H9 (cell line): ENCODE results near the gene GRB10. TPM values are rescaled to one million over a fixed set of nuclear protein-coding genes. Genes with fewer than 3 reads are reported as not detected.
A peak's percentile ranks its signal among the peaks of the same experiment; 100 is the strongest.

Experiments used
- DNase-seq: peaks from one replicate; pipeline ENCODE4 v3.0.0-alpha.2; 2017
- H2AFZ ChIP-seq: one replicate; pipeline ENCODE4 v1.6.1; 2013; ENCODE audit warnings: mild to moderate bottlenecking, low read length, control low read depth, moderate library complexity
- H2AK5ac ChIP-seq: 2 replicates; pipeline ENCODE4 v1.6.1; 2013; ENCODE audit warnings: low read length, control low read depth, mixed read lengths; ENCODE audit not compliant: insufficient read length
- H2BK120ac ChIP-seq: one replicate; pipeline ENCODE4 v1.6.1; 2013; ENCODE audit warnings: low read depth, mild to moderate bottlenecking, low read length, control low read depth, inconsistent platforms; ENCODE audit not compliant: poor library complexity, severe bottlenecking
- H2BK12ac ChIP-seq: 2 replicates; pipeline ENCODE4 v1.6.1; 2013; ENCODE audit warnings: low read length, control low read depth, mixed read lengths, low read depth; ENCODE audit not compliant: insufficient read length
- H2BK15ac ChIP-seq: 2 replicates; pipeline ENCODE4 v1.6.1; 2013; ENCODE audit warnings: low read depth, low read length, control low read depth
- H2BK20ac ChIP-seq: one replicate; pipeline ENCODE4 v1.6.1; 2013; ENCODE audit warnings: low read depth, mild to moderate bottlenecking, low read length, control low read depth, inconsistent platforms; ENCODE audit not compliant: poor library complexity, severe bottlenecking
- H2BK5ac ChIP-seq: 2 replicates; pipeline ENCODE4 v1.6.1; 2013; ENCODE audit warnings: low read length, control low read depth, mixed read lengths; ENCODE audit not compliant: insufficient read length
- H3K14ac ChIP-seq: 2 replicates; pipeline ENCODE4 v1.6.1; 2013; ENCODE audit warnings: low read length, control low read depth; ENCODE audit not compliant: insufficient read depth
- H3K18ac ChIP-seq: 2 replicates; pipeline ENCODE4 v1.6.1; 2013; ENCODE audit warnings: low read depth, mild to moderate bottlenecking, mixed read lengths, low read length, control low read depth; ENCODE audit not compliant: insufficient read length
- H3K23ac ChIP-seq: 2 replicates; pipeline ENCODE4 v1.6.1; 2013; ENCODE audit warnings: low read length, control low read depth, mixed read lengths, low read depth; ENCODE audit not compliant: insufficient read length
- H3K23me2 ChIP-seq: 2 replicates; pipeline ENCODE4 v1.6.1; 2013; ENCODE audit warnings: low read depth, mild to moderate bottlenecking, mixed read lengths, low read length, control low read depth; ENCODE audit not compliant: insufficient read length, poor library complexity, severe bottlenecking
- H3K27ac ChIP-seq: 2 replicates; pipeline ENCODE4 v1.5.1; 2013; ENCODE audit warnings: low read length, control low read depth, mixed read lengths, low read depth; ENCODE audit not compliant: insufficient read length
- H3K27me3 ChIP-seq: 2 replicates; pipeline ENCODE4 v1.6.1; 2013; ENCODE audit warnings: low read length, control low read depth, inconsistent platforms; ENCODE audit not compliant: insufficient read depth
- H3K4ac ChIP-seq: 2 replicates; pipeline ENCODE4 v1.6.1; 2013; ENCODE audit warnings: low read depth, mild to moderate bottlenecking, control low read depth, inconsistent platforms, low read length, moderate library complexity
- H3K4me1 ChIP-seq: 2 replicates; pipeline ENCODE4 v1.6.1; 2013; ENCODE audit warnings: low read length, control low read depth, inconsistent platforms; ENCODE audit not compliant: insufficient read depth
- H3K4me2 ChIP-seq: 2 replicates; pipeline ENCODE4 v1.6.1; 2013; ENCODE audit warnings: low read length, control low read depth, mixed read lengths; ENCODE audit not compliant: insufficient read length, insufficient read depth
- H3K56ac ChIP-seq: 2 replicates; pipeline ENCODE4 v1.6.1; 2013; ENCODE audit warnings: low read depth, mild to moderate bottlenecking, mixed read lengths, low read length, control low read depth; ENCODE audit not compliant: insufficient read length
- H3K79me1 ChIP-seq: 2 replicates; pipeline ENCODE4 v1.6.1; 2013; ENCODE audit warnings: low read depth, mild to moderate bottlenecking, moderate library complexity, low read length, control low read depth, inconsistent platforms; ENCODE audit not compliant: insufficient read depth, poor library complexity, severe bottlenecking
- H3K79me2 ChIP-seq: 2 replicates; pipeline ENCODE4 v1.6.1; 2013; ENCODE audit warnings: low read length, control low read depth, inconsistent platforms; ENCODE audit not compliant: insufficient read depth
- H3K9ac ChIP-seq: 2 replicates; pipeline ENCODE4 v1.6.1; 2013; ENCODE audit warnings: low read length, control low read depth, mixed read lengths; ENCODE audit not compliant: insufficient read length; ENCODE audit errors: extremely low read depth
- H3K9me3 ChIP-seq: one replicate; pipeline ENCODE4 v1.6.1; 2013; ENCODE audit warnings: low read depth, low read length, inconsistent platforms; ENCODE audit not compliant: control insufficient read depth
- H3T11ph ChIP-seq: one replicate; pipeline ENCODE4 v1.6.1; 2013; ENCODE audit warnings: mild to moderate bottlenecking, low read length, control low read depth, inconsistent platforms
- H4K20me1 ChIP-seq: one replicate; pipeline ENCODE4 v1.6.1; 2013; ENCODE audit not compliant: control insufficient read depth, insufficient read length, insufficient read depth
- H4K5ac ChIP-seq: 2 replicates; pipeline ENCODE4 v1.6.1; 2013; ENCODE audit warnings: low read depth, mild to moderate bottlenecking, mixed read lengths, low read length, control low read depth; ENCODE audit not compliant: insufficient read length
- H4K8ac ChIP-seq: replicated peaks from 2 replicates; pipeline ENCODE4 v1.6.1; 2013; ENCODE audit warnings: low read length, control low read depth, mixed read lengths, low read depth; ENCODE audit not compliant: insufficient read length
- H4K91ac ChIP-seq: 2 replicates; pipeline ENCODE4 v1.6.1; 2013; ENCODE audit warnings: low read depth, mild to moderate bottlenecking, moderate library complexity, mixed read lengths, low read length, control low read depth; ENCODE audit not compliant: insufficient read length
- H3K27ac Mint-ChIP-seq, 3 experiments: 2 replicates in 2 of 3; 3 replicates in 1 of 3; pipeline ENCODE4 v1.8.0; 2020 to 2021; ENCODE audit warnings: mixed read lengths in 3 of 3, mild to moderate bottlenecking in 1 of 3, moderate library complexity in 1 of 3
- H3K27me3 Mint-ChIP-seq: 2 replicates; pipeline ENCODE4 v1.8.0; 2021; ENCODE audit warnings: low read depth, mild to moderate bottlenecking, moderate library complexity, mixed read lengths
- H3K36me3 Mint-ChIP-seq, 3 experiments: 2 replicates in 2 of 3; 3 replicates in 1 of 3; pipeline ENCODE4 v1.8.0; 2020 to 2021; ENCODE audit warnings: low read depth in 3 of 3, mixed read lengths in 3 of 3; ENCODE audit not compliant: insufficient read depth in 1 of 3
- H3K4me1 Mint-ChIP-seq, 2 experiments: 2 replicates each; pipeline ENCODE4 v1.8.0; 2020; ENCODE audit warnings: mixed read lengths in 2 of 2
- H3K4me3 Mint-ChIP-seq, 2 experiments: 2 replicates in 1 of 2; 3 replicates in 1 of 2; pipeline ENCODE4 v1.8.0; 2020 to 2021; ENCODE audit warnings: mild to moderate bottlenecking in 2 of 2, mixed read lengths in 2 of 2, moderate library complexity in 1 of 2
- H3K9me3 Mint-ChIP-seq, 2 experiments: 2 replicates in 1 of 2; 3 replicates in 1 of 2; pipeline ENCODE4 v1.8.0; 2020; ENCODE audit warnings: mild to moderate bottlenecking in 2 of 2, mixed read lengths in 2 of 2, moderate library complexity in 1 of 2
- CTCF ChIP-seq: fragments of 200-600 bp; sonication (generic); conservative IDR thresholded peaks from 3 replicates; pipeline ENCODE4 v1.8.0; 2021; ENCODE audit warnings: antibody characterized with exemption, mild to moderate bottlenecking
- WGBS: extraction: QIAGEN DNeasy Blood & Tissue Kit; methylation state at CpG from one replicate; pipeline ENCODE4 v1.1.7; 2013; ENCODE audit warnings: missing lambda C conversion rate, low lambda C conversion rate, mixed read lengths; ENCODE audit not compliant: insufficient read length; ENCODE audit errors: extremely low coverage; 5-methylcytosine and 5-hydroxymethylcytosine counted together
- total RNA-seq: library from RNA; stranded (reverse); gene quantifications from 2 replicates; pipeline ENCODE4 v1.2.1, GENCODE V29; 2021

The GRB10 gene
- total RNA-seq, 1 experiment from 2014 or later, result 108 TPM

DNA sequence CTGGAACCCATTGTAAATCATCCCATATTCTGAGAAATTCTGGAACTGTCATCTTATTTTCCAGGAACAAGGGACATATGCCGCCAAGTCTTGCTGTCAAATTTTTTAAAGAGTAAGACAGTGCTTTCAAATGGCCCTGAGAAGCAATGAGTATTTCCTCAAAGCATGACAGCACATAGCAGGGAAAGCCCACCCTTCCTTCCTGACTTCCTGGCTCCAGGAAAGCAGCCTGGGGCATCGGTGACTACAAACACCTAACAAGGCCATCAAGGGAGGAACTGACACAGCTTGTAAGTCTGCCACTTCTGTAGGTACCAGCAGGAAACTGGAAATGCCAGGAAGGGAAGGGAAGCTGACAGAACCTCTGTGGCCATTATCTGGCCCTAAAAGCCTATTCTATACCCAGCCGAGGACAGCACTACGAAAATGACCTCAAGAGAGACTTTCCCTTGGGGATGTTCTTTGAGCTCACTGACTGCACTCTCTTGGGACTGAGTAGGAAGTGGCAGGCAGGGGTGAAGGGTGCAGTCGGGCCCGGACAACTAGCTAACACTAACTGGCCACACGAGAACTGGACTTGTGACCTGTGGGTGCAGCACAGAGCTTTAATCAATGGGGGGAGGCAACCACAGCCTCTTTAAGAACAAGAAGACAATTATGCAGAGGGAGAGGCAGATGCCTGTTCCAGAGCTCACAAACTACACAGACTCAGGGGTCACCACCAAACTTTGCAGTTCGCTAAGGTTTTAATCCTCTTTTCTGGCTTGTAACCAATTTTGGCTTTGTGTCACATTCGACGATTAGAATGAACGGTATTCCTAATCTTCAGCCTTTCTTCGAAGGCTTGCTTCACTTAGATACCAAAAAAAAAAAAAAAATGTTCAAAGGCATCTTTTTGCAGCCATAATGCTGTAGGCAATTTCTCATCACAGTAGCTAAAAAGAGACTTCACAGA, 52.0 kb downstream of the GRB10 start:
- no peak overlapping the region for H3K14ac ChIP-seq
- H2BK5ac ChIP-seq, result no peak overlapping the region
- H3K27ac Mint-ChIP-seq, result peak overlapping the region in 2 of 3 experiments; percentile 36 to 72; a peak in 1 of 7 replicates
- H2BK15ac ChIP-seq, result no peak overlapping the region
- peaks cover 10 to 19% (median 15%) of the 10 kb centered on the region in 3 experiments; a peak in 5 of 7 replicates for H3K36me3 Mint-ChIP-seq
- H3K23me2 ChIP-seq, result no peaks in the 10 kb centered on the region
- H3K4me1 ChIP-seq, result no peaks in the 10 kb centered on the region
- H2AFZ ChIP-seq, result no peak overlapping the region
- no peak overlapping the region for H3K4me2 ChIP-seq
- no peak overlapping the region for H4K8ac ChIP-seq
- no peaks in the 10 kb centered on the region for H3K9me3 ChIP-seq
- H4K5ac ChIP-seq, result no peak overlapping the region
- no peak overlapping the region for H3K18ac ChIP-seq
- H4K91ac ChIP-seq, result no peak overlapping the region
- no peak overlapping the region for H3K27ac ChIP-seq
- no peak overlapping the region for H2BK12ac ChIP-seq
- peaks cover 14% of the 10 kb centered on the region; the same call in 1 of the 2 replicates for H3K79me2 ChIP-seq
- H2AK5ac ChIP-seq, result no peak overlapping the region
- peaks cover 5 to 20% of the 10 kb centered on the region in 2 experiments for H3K4me1 Mint-ChIP-seq
- H3K9ac ChIP-seq, result no peak overlapping the region
- no peak overlapping the region for H3T11ph ChIP-seq
- H3K27me3 ChIP-seq, result no peaks in the 10 kb centered on the region
- H3K56ac ChIP-seq, result no peak overlapping the region
- no peak overlapping the region for H3K4ac ChIP-seq
- WGBS, result no CpG with 5 or more reads among the region's 12 CpGs
- no peak for DNase-seq
- H2BK20ac ChIP-seq, result no peak overlapping the region
- H3K9me3 Mint-ChIP-seq, result peaks cover 0 to 2% of the 10 kb centered on the region in 2 experiments; a peak in 1 of 5 replicates
- no peak overlapping the region for H3K4me3 Mint-ChIP-seq
- H2BK120ac ChIP-seq, result no peak overlapping the region
- H3K27me3 Mint-ChIP-seq, result no peaks in the 10 kb centered on the region
- no peak overlapping the region for H3K23ac ChIP-seq
- TF ChIP-seq CTCF, result no peak
- peaks cover 17% of the 10 kb centered on the region for H3K79me1 ChIP-seq
- no peaks in the 10 kb centered on the region for H4K20me1 ChIP-seq
